Activated naive CD8-positive, alpha-beta T cell treated with anti-CD3 and anti-CD28 coated beads, Interleukin-2, amount 50 U/mL, for 24 hours (primary cell): ENCODE results near the gene PDZK1IP1.
A peak's percentile ranks its signal among the peaks of the same experiment; 100 is the strongest.
"Not testable (repeated sequence)": the region's sequence is repeated elsewhere in the genome, so short reads cannot be mapped to it uniquely, and the experiment has no call there.

Source experiments
- ATAC-seq: fragments of 150-1000 bp; cut with Tn5 transposase; one replicate; pipeline ENCODE4 v1.10.0; 2021
- DNase-seq: peaks from one replicate; pipeline ENCODE4 v3.0.0; 2021
- H3K27ac Mint-ChIP-seq: one replicate; pipeline ENCODE4 v1.8.0; 2021; ENCODE audit warnings: mild to moderate bottlenecking, mixed read lengths
- H3K27me3 Mint-ChIP-seq: one replicate; pipeline ENCODE4 v1.8.0; 2021; ENCODE audit warnings: mixed read lengths
- H3K36me3 Mint-ChIP-seq: one replicate; pipeline ENCODE4 v1.8.0; 2021; ENCODE audit warnings: low read depth, mixed read lengths
- H3K4me1 Mint-ChIP-seq: one replicate; pipeline ENCODE4 v1.8.0; 2021; ENCODE audit warnings: mixed read lengths
- H3K4me3 Mint-ChIP-seq: one replicate; pipeline ENCODE4 v1.8.0; 2021; ENCODE audit warnings: mild to moderate bottlenecking, moderate library complexity, mixed read lengths
- H3K9me3 Mint-ChIP-seq: one replicate; pipeline ENCODE4 v1.8.0; 2021; ENCODE audit warnings: mixed read lengths

The PDZK1IP1 gene

GRCh38 chr1:47213230-47213963 lies 23.6 kb upstream of the PDZK1IP1 start:
- Mint-ChIP-seq H3K36me3 (no peaks in the 10 kb centered on the region), H3K4me1 (no peaks in the 10 kb centered on the region), H3K27ac (no peak overlapping the region), H3K9me3 (no peaks in the 10 kb centered on the region), H3K4me3 (no peak overlapping the region), H3K27me3 (peaks cover 6% of the 10 kb centered on the region)
- DNase-seq: no peak
- ATAC-seq: no peak

GRCh38 chr1:47212636-47213229 lies 22.9 kb upstream of the PDZK1IP1 start:
- DNase-seq: no peak
- Mint-ChIP-seq H3K27me3 (peaks cover 6% of the 10 kb centered on the region), H3K36me3 (no peaks in the 10 kb centered on the region), H3K4me1 (no peaks in the 10 kb centered on the region), H3K9me3 (no peaks in the 10 kb centered on the region), H3K27ac (no peak overlapping the region), H3K4me3 (no peak overlapping the region)
- ATAC-seq: no peak

GRCh38 chr1:47211796-47212269 lies 22.0 kb upstream of the PDZK1IP1 start:
- no peaks in the 10 kb centered on the region for H3K4me1 Mint-ChIP-seq
- ATAC-seq (no peak), DNase-seq (no peak)
- H3K27me3 Mint-ChIP-seq: peaks cover 6% of the 10 kb centered on the region
- no peaks in the 10 kb centered on the region for H3K9me3 Mint-ChIP-seq
- H3K27ac Mint-ChIP-seq: no peak overlapping the region
- H3K36me3 Mint-ChIP-seq: no peaks in the 10 kb centered on the region
- no peak overlapping the region for H3K4me3 Mint-ChIP-seq

- peaks cover 8% of the 10 kb centered on the region for H3K27me3 Mint-ChIP-seq
- no peak overlapping the region for H3K4me3 Mint-ChIP-seq
- no peak for DNase-seq
- no peaks in the 10 kb centered on the region for H3K9me3 Mint-ChIP-seq
- no peaks in the 10 kb centered on the region for H3K4me1 Mint-ChIP-seq
- H3K27ac Mint-ChIP-seq: no peak overlapping the region
- ATAC-seq: no peak
- no peaks in the 10 kb centered on the region for H3K36me3 Mint-ChIP-seq
Measured at GRCh38 chr1:47210666-47211065, 20.8 kb upstream of the PDZK1IP1 start.

- Mint-ChIP-seq H3K4me1 (no peaks in the 10 kb centered on the region), H3K36me3 (no peaks in the 10 kb centered on the region), H3K4me3 (no peak overlapping the region), H3K9me3 (no peaks in the 10 kb centered on the region), H3K27me3 (peaks cover 11% of the 10 kb centered on the region), H3K27ac (no peak overlapping the region)
- no peak for DNase-seq
- ATAC-seq: no peak
Measured at GRCh38 chr1:47209725-47210325, 20.0 kb upstream of the PDZK1IP1 start.

GRCh38 chr1:47209091-47209490 lies 19.3 kb upstream of the PDZK1IP1 start:
- ATAC-seq (no peak), DNase-seq (no peak)
- Mint-ChIP-seq H3K36me3 (no peaks in the 10 kb centered on the region), H3K27ac (no peak overlapping the region), H3K9me3 (no peaks in the 10 kb centered on the region), H3K27me3 (peaks cover 15% of the 10 kb centered on the region), H3K4me3 (no peak overlapping the region), H3K4me1 (no peaks in the 10 kb centered on the region)

GRCh38 chr1:47208374-47208850 lies 18.6 kb upstream of the PDZK1IP1 start:
- Mint-ChIP-seq H3K4me1 (no peaks in the 10 kb centered on the region), H3K9me3 (no peaks in the 10 kb centered on the region), H3K4me3 (no peak overlapping the region), H3K36me3 (no peaks in the 10 kb centered on the region), H3K27me3 (peaks cover 21% of the 10 kb centered on the region), H3K27ac (no peak overlapping the region)
- DNase-seq: no peak
- ATAC-seq: no peak

GRCh38 chr1:47207803-47208373 lies 18.1 kb upstream of the PDZK1IP1 start:
- H3K27me3 Mint-ChIP-seq: peaks cover 25% of the 10 kb centered on the region
- ATAC-seq (peak; percentile 80), DNase-seq (no peak)
- no peaks in the 10 kb centered on the region for H3K4me1 Mint-ChIP-seq
- no peak overlapping the region for H3K4me3 Mint-ChIP-seq
- H3K27ac Mint-ChIP-seq: no peak overlapping the region
- no peaks in the 10 kb centered on the region for H3K36me3 Mint-ChIP-seq
- no peaks in the 10 kb centered on the region for H3K9me3 Mint-ChIP-seq

GRCh38 chr1:47205918-47206317 lies 16.1 kb upstream of the PDZK1IP1 start:
- H3K27me3 Mint-ChIP-seq: peaks cover 26% of the 10 kb centered on the region
- no peaks in the 10 kb centered on the region for H3K4me1 Mint-ChIP-seq
- no peaks in the 10 kb centered on the region for H3K36me3 Mint-ChIP-seq
- no peak overlapping the region for H3K4me3 Mint-ChIP-seq
- no peak overlapping the region for H3K27ac Mint-ChIP-seq
- DNase-seq (no peak), ATAC-seq (no peak)
- no peaks in the 10 kb centered on the region for H3K9me3 Mint-ChIP-seq

GRCh38 chr1:47203504-47203903 lies 13.7 kb upstream of the PDZK1IP1 start:
- H3K27me3 Mint-ChIP-seq: peaks cover 38% of the 10 kb centered on the region
- H3K27ac Mint-ChIP-seq, H3K9me3 Mint-ChIP-seq, H3K4me3 Mint-ChIP-seq, H3K4me1 Mint-ChIP-seq, ATAC-seq, H3K36me3 Mint-ChIP-seq, DNase-seq: not testable (repeated sequence)

GRCh38 chr1:47201179-47201578 lies 11.3 kb upstream of the PDZK1IP1 start:
- no peak overlapping the region for H3K4me3 Mint-ChIP-seq
- no peaks in the 10 kb centered on the region for H3K9me3 Mint-ChIP-seq
- no peak overlapping the region for H3K27ac Mint-ChIP-seq
- no peaks in the 10 kb centered on the region for H3K4me1 Mint-ChIP-seq
- peaks cover 45% of the 10 kb centered on the region for H3K27me3 Mint-ChIP-seq
- DNase-seq (no peak), ATAC-seq (no peak)
- no peaks in the 10 kb centered on the region for H3K36me3 Mint-ChIP-seq

- Mint-ChIP-seq H3K9me3 (no peaks in the 10 kb centered on the region), H3K27me3 (peaks cover 33% of the 10 kb centered on the region), H3K4me1 (no peaks in the 10 kb centered on the region), H3K36me3 (no peaks in the 10 kb centered on the region), H3K27ac (no peak overlapping the region), H3K4me3 (no peak overlapping the region)
- no peak for DNase-seq
- no peak for ATAC-seq
Measured at GRCh38 chr1:47198214-47198613, 8.4 kb upstream of the PDZK1IP1 start.

GRCh38 chr1:47196622-47197021 lies 6.8 kb upstream of the PDZK1IP1 start:
- Mint-ChIP-seq H3K4me1 (no peaks in the 10 kb centered on the region), H3K27me3 (peaks cover 34% of the 10 kb centered on the region), H3K36me3 (no peaks in the 10 kb centered on the region), H3K4me3 (no peak overlapping the region), H3K27ac (no peak overlapping the region), H3K9me3 (no peaks in the 10 kb centered on the region)
- no peak for DNase-seq
- no peak for ATAC-seq

GRCh38 chr1:47195981-47196380 lies 6.1 kb upstream of the PDZK1IP1 start:
- not testable (repeated sequence) for H3K27ac Mint-ChIP-seq, H3K36me3 Mint-ChIP-seq, H3K9me3 Mint-ChIP-seq, ATAC-seq, H3K4me3 Mint-ChIP-seq, H3K4me1 Mint-ChIP-seq, DNase-seq
- H3K27me3 Mint-ChIP-seq: peaks cover 34% of the 10 kb centered on the region

- H3K4me1 Mint-ChIP-seq: no peaks in the 10 kb centered on the region
- no peaks in the 10 kb centered on the region for H3K9me3 Mint-ChIP-seq
- H3K27me3 Mint-ChIP-seq: peaks cover 23% of the 10 kb centered on the region
- no peak for DNase-seq
- no peaks in the 10 kb centered on the region for H3K36me3 Mint-ChIP-seq
- H3K4me3 Mint-ChIP-seq: no peak overlapping the region
- no peak overlapping the region for H3K27ac Mint-ChIP-seq
- no peak for ATAC-seq
Measured at GRCh38 chr1:47194311-47194710, 4.5 kb upstream of the PDZK1IP1 start.
